SKM-1 (cell line): Measurements from ENCODE around the gene C20orf96.

Experiments
- DNase-seq: peaks from one replicate; lab custom pipeline; 2025; ENCODE audit not compliant: unreplicated experiment; lab: John Stamatoyannopoulos, UW

Gene C20orf96

GRCh38 chr20:312866-313265, 22.3 kb upstream of the C20orf96 start:
- DNase-seq = no peak

- DNase-seq = no peak
Measured at GRCh38 chr20:312067-312466, 21.5 kb upstream of the C20orf96 start.

- DNase-seq = no peak
Measured at GRCh38 chr20:311609-312008, 21.1 kb upstream of the C20orf96 start.

- DNase-seq = no peak
Measured at GRCh38 chr20:310645-311044, 20.1 kb upstream of the C20orf96 start.

- DNase-seq = no peak
Measured at GRCh38 chr20:309841-310644, 19.5 kb upstream of the C20orf96 start.

- DNase-seq = no peak
Measured at GRCh38 chr20:309306-309840, 18.8 kb upstream of the C20orf96 start.

GRCh38 chr20:308427-309038, 18.0 kb upstream of the C20orf96 start:
- no peak for DNase-seq

- no peak for DNase-seq
Measured at GRCh38 chr20:305745-306144, 15.2 kb upstream of the C20orf96 start.

GRCh38 chr20:301886-302848, 11.6 kb upstream of the C20orf96 start:
- DNase-seq = no peak

- no peak for DNase-seq
Measured at GRCh38 chr20:300345-300990, 9.9 kb upstream of the C20orf96 start.

GRCh38 chr20:298776-299391, 8.3 kb upstream of the C20orf96 start:
- DNase-seq = no peak

GRCh38 chr20:297925-298775, 7.6 kb upstream of the C20orf96 start:
- DNase-seq = no peak

- no peak for DNase-seq
Measured at GRCh38 chr20:297098-297924, 6.8 kb upstream of the C20orf96 start, which contains the start of gene ZCCHC3. Gene ZCCHC3, plus strand, starts transcription at chr20:297570. Its CDS starts 17 bp downstream, at chr20:297587.

- no peak for DNase-seq
Measured at GRCh38 chr20:295804-296203, 5.3 kb upstream of the C20orf96 start.

- DNase-seq = no peak
Measured at GRCh38 chr20:294602-295001, 4.1 kb upstream of the C20orf96 start.

- no peak for DNase-seq
Measured at GRCh38 chr20:289693-290083, 862 bp downstream of the C20orf96 start.

- no peak for DNase-seq
Measured at GRCh38 chr20:288956-289692, 1.4 kb downstream of the C20orf96 start.

GRCh38 chr20:286508-286907, 4.0 kb downstream of the C20orf96 start:
- DNase-seq = no peak
